Measurements from ENCODE around the gene USP38. TPM values are rescaled to one million over a fixed set of nuclear protein-coding genes. Genes with fewer than 3 reads are reported as not detected.

Gene USP38
- total RNA-seq, 2 experiments from 2014 or later = 34.2 to 35.7 TPM

DNA sequence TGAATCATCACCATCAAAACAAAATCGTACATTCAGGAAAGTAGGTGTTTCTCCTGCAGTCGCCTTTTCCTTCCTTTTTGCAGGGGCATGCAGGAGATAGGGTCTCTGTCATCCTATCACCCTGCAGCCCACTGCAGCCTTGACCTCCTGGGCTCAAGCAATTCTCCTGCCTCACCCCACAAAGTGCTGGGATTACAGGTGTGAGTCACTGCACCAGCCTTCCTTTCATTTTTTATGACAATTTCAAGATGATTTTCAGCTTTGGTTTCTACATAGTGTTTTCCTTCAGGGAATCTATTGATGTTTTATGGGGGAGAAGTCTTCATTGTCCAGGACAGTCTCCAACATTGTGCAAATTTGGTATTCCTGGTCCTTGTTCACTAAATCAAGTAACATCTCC, 71.7 kb downstream of the USP38 start:
- ATAC-seq (ENCODE audit: poor library complexity) = no peak
- CTCF ChIA-PET = no interaction called here
- H3K27me3 ChIP-seq (ENCODE audit: control insufficient read depth in 1 of 2, insufficient read depth in 2 of 2, low read length in 2 of 2) = no peaks in the 10 kb centered on the region
- no peaks in the 10 kb centered on the region for H3K4me1 Mint-ChIP-seq (ENCODE audit: low read depth)
- no peak overlapping the region for H3K27ac ChIP-seq (ENCODE audit: low read depth in 1 of 2, low read length in 2 of 2)
- no peak overlapping the region for H3K4me3 ChIP-seq (ENCODE audit: low read length)
- intact Hi-C loops (cut with DNase I, micrococcal nuclease) = no loop called here
- no peaks in the 10 kb centered on the region for H3K9me3 ChIP-seq (ENCODE audit: control insufficient read depth in 1 of 2, insufficient read depth in 1 of 2, low read length in 2 of 2)
- no peaks in the 10 kb centered on the region for H3K36me3 Mint-ChIP-seq (ENCODE audit: low read depth)
- TF ChIP-seq, protein P1, sequence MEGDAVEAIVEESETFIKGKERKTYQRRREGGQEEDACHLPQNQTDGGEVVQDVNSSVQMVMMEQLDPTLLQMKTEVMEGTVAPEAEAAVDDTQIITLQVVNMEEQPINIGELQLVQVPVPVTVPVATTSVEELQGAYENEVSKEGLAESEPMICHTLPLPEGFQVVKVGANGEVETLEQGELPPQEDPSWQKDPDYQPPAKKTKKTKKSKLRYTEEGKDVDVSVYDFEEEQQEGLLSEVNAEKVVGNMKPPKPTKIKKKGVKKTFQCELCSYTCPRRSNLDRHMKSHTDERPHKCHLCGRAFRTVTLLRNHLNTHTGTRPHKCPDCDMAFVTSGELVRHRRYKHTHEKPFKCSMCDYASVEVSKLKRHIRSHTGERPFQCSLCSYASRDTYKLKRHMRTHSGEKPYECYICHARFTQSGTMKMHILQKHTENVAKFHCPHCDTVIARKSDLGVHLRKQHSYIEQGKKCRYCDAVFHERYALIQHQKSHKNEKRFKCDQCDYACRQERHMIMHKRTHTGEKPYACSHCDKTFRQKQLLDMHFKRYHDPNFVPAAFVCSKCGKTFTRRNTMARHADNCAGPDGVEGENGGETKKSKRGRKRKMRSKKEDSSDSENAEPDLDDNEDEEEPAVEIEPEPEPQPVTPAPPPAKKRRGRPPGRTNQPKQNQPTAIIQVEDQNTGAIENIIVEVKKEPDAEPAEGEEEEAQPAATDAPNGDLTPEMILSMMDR (IDR thresholded peaks at IDR 0.05) = no peak
- no peak overlapping the region for H3K4me3 Mint-ChIP-seq
- no peaks in the 10 kb centered on the region for H3K4me1 ChIP-seq (ENCODE audit: insufficient read depth, low read length)
- no peaks in the 10 kb centered on the region for H3K9me3 Mint-ChIP-seq
- no peaks in the 10 kb centered on the region for H3K36me3 ChIP-seq (ENCODE audit: insufficient read depth, low read length)
- H3K27me3 Mint-ChIP-seq = peaks cover 5% of the 10 kb centered on the region
- POLR2A ChIA-PET = no interaction called here
- no peak for DNase-seq
- H3K27ac Mint-ChIP-seq = no peak overlapping the region

DNA sequence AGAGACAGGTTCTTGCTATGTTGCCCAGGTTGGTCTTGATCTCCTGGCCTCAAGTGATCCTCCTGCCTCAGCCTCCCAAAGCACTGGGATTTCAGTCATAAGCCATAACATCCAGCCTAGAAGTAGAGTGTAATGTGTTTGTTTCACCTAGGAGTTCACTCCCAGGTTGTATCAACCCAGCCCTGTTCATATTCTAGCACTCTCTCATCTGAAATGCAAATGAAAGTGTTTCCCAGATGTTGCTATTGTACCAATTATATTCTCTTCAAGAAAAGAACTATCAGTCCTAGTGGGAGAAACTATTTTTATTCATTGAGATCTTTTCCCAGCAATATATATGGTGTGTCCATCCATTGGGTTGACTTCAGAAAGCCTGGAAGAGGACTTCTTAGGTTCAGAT, 72.6 kb downstream of the USP38 start:
- H3K27ac ChIP-seq (ENCODE audit: low read depth in 1 of 2, low read length in 2 of 2) = no peak overlapping the region
- intact Hi-C loops (cut with DNase I, micrococcal nuclease) = no loop called here
- Mint-ChIP-seq H3K27me3 (peaks cover 5% of the 10 kb centered on the region), H3K4me1 (ENCODE audit: low read depth) (no peaks in the 10 kb centered on the region), H3K36me3 (ENCODE audit: low read depth) (no peaks in the 10 kb centered on the region), H3K4me3 (no peak overlapping the region), H3K9me3 (no peaks in the 10 kb centered on the region), H3K27ac (no peak overlapping the region)
- no peaks in the 10 kb centered on the region for H3K4me1 ChIP-seq (ENCODE audit: insufficient read depth, low read length)
- no peak for ATAC-seq (ENCODE audit: poor library complexity)
- H3K36me3 ChIP-seq (ENCODE audit: insufficient read depth, low read length) = no peaks in the 10 kb centered on the region
- peaks cover 0 to 3% of the 10 kb centered on the region in 2 experiments for H3K9me3 ChIP-seq (ENCODE audit: control insufficient read depth in 1 of 2, insufficient read depth in 1 of 2, low read length in 2 of 2)
- H3K27me3 ChIP-seq (ENCODE audit: control insufficient read depth in 1 of 2, insufficient read depth in 2 of 2, low read length in 2 of 2) = no peaks in the 10 kb centered on the region
- TF ChIP-seq, protein P1 (IDR thresholded peaks at IDR 0.05) = no peak
- H3K4me3 ChIP-seq (ENCODE audit: low read length) = no peak overlapping the region
- POLR2A ChIA-PET = no interaction called here
- CTCF ChIA-PET = no interaction called here
- DNase-seq = no peak

DNA sequence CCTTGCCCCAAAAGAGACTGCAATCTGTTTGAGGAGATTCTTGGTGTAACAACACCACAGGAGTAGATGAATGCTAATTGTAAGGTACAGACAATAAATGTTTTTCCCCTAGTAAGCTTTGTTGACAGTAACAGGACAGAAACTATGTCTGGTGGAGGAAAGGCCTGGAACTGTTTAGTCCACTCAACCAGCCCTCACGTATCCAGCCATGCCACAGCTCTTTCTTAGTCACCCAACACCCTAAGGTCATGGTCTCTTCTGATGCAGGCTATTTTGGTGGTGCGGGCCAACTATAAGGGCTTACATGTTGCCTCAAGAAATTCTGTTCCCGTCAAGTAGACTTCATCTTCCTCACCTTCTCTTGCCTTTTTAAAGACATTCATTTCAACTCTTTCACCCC, 76.0 kb downstream of the USP38 start:
- H3K4me3 Mint-ChIP-seq = no peak overlapping the region

More for the DNA sequence above, 76.0 kb downstream of the USP38 start:
- DNase-seq (no peak), ATAC-seq (ENCODE audit: poor library complexity) (no peak)
- ChIA-PET POLR2A (no interaction called here), CTCF (no interaction called here)
- TF ChIP-seq, protein P1 (IDR thresholded peaks at IDR 0.05) = no peak
- Mint-ChIP-seq H3K9me3 (peaks cover 3% of the 10 kb centered on the region), H3K4me1 (ENCODE audit: low read depth) (no peaks in the 10 kb centered on the region), H3K27me3 (no peaks in the 10 kb centered on the region), H3K36me3 (ENCODE audit: low read depth) (no peaks in the 10 kb centered on the region), H3K27ac (no peak overlapping the region)
- Histone ChIP-seq H3K27ac (ENCODE audit: low read depth in 1 of 2, low read length in 2 of 2) (no peak overlapping the region), H3K27me3 (ENCODE audit: control insufficient read depth in 1 of 2, insufficient read depth in 2 of 2, low read length in 2 of 2) (no peaks in the 10 kb centered on the region), H3K36me3 (ENCODE audit: insufficient read depth, low read length) (no peaks in the 10 kb centered on the region), H3K9me3 (ENCODE audit: control insufficient read depth in 1 of 2, insufficient read depth in 1 of 2, low read length in 2 of 2) (peaks cover 0 to 4% of the 10 kb centered on the region in 2 experiments), H3K4me1 (ENCODE audit: insufficient read depth, low read length) (no peaks in the 10 kb centered on the region), H3K4me3 (ENCODE audit: low read length) (no peak overlapping the region)
- intact Hi-C loops (cut with DNase I, micrococcal nuclease) = no loop called here

All from CD4-positive, alpha-beta T cell (primary cell).